NCI-H460 (cell line): ENCODE data around the gene GATA6. TPM values are rescaled to one million over a fixed set of nuclear protein-coding genes. Genes with fewer than 3 reads are reported as not detected.
"Not testable (repeated sequence)": the region's sequence is repeated elsewhere in the genome, so short reads cannot be mapped to it uniquely, and the experiment has no call there.

Experiments
- DNase-seq: peaks from one replicate; pipeline ENCODE4 v3.0.0-alpha.2; 2016; ENCODE audit warnings: low read depth; ENCODE audit errors: extremely low read depth
- total RNA-seq: library from RNA; depleted of rRNA; stranded (reverse); fragments of >200 nt; shearing (Covaris generic); gene quantifications from 2 replicates; pipeline ENCODE4 v1.2.3, GENCODE V29; 2014

Gene GATA6
- total RNA-seq, 1 experiment from 2014 or later: 1.0 TPM

DNA sequence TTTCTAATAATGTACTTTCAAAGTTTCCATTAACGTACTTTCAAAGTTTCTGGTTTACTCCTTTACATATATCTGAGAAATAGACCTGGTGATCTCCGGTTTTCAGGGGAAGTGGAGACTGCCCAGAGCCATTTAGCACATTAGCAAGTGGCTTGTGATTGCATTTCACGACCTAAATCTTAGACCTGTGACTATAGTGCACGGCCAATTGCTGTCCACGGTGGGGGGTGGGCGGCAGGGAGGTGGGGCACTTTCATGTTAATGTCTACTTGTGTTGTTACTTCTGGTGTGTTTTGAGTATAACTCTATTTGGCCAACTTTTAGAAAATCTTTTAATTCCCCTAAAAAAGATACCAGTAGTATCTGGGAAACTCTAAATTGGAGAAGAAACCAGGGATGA, 11.3 kb downstream of the GATA6 start:
- DNase-seq: no peak

DNA sequence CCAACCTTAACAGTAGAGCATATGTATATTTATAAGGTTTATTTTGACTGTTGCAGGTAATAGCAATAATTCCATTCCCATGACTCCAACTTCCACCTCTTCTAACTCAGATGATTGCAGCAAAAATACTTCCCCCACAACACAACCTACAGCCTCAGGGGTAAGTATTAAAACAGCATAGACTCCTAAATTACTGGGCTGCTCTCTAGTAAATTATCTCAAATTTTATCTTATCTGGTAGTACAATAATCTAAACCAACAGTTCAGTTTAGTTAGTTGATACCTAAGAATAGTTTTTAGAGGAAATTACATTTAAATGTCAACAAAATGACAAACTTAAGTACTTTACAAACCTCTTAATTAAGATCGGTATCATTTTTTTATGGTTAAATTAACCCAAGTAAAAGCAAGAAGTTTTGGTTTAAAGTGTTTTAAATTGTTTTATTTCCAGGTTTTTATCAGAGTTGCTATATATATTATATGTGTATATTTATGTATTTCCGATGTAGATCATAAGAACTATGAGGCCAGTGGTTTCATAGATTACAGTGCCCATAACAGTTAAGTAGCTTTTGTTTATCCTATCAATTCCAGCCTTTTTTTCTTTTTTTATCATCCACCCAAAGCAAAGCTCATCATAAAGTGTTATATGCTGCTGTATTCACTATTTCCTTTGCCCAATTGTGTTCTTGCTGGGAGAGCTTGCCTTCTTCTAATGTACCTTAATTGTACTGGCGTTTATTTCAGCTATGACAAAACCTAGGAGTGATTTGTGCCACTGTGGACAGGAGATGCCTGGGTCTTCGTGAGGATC, 13.7 kb downstream of the GATA6 start:
- no peak for DNase-seq

DNA sequence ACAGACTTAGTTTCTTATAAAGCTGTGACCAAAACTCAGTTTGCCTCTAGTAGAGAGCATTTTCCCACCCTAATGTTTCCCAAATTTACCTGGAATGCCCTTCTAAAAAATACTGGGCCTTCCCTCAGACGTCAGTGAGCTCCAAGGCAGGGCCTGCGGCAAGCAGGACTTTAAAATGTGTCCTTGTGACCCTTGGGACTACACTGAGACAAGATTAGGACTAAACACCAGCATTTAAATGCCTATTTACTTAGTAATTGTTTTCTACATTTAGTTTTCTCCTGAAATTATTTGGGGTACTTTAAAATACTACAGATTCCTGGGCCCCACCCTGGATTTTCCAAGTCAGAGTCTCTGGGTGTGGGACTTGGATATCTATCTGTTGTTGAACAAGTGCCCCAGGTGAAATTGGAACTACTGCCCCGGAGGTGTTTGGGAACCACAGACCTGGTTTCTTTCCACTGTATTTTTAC, 14.3 kb downstream of the GATA6 start:
- DNase-seq: no peak

DNA sequence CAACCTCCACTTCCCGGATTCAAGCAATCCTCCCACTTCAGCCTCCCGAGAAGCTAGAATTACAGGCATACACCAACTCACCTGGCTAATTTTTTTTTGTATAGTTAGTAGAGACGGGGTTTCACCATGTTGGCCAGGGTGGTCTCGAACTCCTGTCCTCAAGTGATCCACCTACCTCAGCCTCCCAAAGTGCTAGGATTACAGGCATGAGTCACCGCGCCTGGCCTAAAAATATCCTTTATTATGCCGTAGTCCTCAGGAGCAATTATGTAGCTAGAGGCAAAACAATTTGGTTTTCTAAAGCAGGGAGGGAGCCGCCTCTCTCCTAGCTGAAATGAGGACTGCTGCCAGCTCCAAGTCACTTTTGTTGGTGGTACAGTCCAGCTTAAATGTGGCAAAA, 15.2 kb downstream of the GATA6 start:
- DNase-seq: not testable (repeated sequence)

DNA sequence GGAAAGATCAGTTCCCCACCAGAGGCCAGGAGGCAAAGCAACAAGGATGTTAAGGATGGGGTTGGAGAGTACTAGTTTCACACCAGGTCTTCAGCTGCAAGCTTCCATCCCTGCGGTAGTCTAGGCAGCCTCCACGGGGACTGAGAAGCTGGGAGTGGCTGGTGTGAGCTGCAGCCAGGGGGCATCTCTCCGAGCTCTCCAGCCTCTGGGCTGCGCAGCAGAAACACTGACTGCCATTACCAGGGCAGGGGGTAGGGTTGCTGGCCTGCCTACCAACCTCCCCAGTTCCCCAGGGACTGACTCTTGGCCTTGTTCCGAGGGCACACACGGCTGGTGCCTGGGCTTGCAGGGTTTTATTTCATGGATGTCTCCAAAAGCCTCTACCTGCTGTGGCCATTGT, 15.9 kb downstream of the GATA6 start:
- no peak for DNase-seq

DNA sequence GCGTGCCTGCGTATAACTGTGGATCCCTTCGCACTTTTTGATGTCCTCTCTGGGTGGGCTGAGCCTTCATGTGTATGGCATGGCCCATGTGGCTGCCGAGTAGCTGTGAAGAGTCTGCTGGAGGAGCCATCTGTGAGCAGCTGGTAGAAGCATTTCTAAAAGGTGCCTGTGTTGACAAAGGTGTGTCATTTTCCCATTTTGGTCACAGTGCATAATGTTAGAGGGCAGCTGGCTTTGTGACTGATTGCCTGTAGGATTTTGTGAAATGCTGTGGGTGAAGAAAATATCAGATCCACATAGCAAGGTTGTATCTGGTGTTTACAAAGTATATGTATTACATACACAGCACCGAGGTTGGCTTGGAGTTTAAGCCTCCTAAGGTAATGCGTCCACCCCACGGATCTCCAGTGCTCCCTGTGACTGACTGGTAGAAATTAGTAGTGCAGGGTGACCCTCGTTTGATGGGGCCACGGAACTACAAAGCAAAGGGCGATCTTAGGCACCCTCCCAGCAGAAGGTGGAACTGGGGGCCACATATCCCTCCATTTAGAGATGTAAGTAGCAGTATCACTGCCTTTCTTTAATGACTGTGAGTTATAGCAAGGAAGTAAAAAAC, 16.5 kb downstream of the GATA6 start:
- no peak for DNase-seq

DNA sequence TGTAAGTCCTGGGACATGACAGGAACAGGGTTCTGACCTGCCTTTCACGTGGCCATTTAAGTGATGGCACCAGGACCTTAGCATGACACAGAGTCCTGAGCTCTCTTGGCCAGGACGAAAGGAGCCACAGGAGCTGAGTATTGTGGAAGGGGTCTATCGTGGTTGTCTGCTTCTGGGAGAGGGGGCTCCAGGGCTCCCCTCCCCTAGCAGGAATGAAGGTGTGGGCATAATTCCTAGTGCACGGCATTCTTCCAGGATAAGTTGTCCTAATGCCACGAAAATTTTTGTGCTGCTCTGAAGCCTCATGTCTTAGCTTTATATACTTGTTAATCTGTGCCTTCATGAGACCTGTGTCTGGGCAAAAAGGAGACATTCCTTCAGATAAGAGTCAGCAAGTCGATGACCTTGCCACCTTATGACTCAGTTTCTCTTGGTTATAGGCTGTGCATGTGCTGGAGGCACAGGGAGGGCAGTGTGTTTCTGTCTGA, 17.1 kb downstream of the GATA6 start:
- no peak for DNase-seq

DNA sequence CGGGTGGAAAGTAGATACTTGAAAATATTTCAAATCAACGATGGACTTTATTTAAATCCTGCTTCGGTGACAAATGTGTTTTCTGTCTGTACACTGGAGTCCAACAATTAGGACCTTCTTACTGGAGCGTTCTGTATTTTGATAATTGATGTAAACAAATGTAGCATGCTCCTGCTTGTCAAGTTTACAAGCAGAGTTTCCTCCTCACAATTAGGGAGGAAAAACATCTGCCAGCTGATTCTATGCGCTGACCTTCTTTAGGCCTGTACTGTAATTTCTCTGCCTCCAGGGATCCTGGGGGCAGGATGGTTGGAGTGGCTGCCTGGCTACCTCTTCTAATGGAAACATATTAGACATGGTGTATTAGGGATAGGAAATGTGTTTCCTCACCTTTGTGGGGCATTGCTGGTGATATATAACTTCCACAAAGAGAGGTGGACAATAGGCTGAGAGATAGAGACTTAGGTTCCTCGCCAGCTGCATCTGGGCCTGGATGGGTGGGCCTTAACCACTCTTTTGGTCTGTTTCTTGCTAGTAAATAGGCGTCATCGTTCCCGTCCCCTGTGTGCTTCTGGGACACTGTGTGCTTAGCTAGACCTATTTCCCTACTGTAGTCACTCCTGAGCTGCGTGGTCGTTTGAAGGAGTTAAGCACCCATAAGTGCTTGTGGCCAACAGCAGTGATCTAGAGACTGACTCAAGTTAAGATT, 19.3 kb downstream of the GATA6 start:
- DNase-seq: no peak

DNA sequence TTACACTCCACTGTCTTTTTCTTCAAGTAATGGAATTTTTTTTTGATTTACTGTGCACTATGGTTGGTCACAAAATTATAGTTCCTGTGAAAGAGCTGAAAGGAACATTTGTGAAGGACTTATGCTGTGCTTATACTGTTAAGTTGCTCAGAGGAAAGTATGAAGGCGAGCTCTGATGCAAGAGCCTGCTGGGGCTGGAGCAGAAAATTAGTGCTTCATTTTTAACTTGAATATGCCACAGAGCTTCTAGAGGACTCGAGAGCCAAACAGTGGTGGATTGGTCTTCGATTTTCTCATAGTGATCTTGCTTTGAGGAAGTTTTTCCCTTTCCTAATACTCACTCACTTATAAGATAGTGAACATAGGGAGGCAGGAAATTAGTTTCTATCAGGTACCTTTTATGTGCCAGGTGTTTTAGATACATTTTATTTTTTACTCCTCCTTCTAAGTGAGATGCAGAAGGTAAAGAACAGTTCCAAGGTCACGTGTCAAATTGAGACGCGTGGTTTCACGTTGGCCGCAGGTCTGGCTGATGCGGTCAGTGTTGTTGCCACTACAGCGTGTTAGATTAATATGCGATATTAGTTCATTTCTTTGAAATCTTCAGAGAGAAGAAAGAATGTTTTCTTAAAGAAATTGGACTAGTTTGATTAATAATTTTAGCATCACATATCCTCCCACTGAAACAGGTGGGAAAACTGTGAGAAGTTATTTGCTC, 20.2 kb downstream of the GATA6 start:
- no peak for DNase-seq

DNA sequence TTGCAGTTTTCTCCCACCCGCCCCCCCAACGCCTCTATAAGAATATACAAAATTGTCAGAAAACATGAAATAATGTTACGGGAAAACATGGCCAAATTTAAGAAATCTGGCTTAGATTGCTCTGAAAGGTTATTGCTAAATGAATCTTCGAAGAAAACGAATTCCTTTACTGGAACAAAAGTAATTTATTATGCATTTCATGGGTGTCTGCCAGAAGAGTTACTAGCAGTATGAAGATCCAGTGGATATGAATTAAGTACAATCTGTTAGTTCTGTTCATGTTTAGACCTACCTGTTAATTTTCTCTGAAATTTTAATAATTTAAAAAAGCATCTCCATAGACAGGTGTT, 21.9 kb downstream of the GATA6 start:
- no peak for DNase-seq

DNA sequence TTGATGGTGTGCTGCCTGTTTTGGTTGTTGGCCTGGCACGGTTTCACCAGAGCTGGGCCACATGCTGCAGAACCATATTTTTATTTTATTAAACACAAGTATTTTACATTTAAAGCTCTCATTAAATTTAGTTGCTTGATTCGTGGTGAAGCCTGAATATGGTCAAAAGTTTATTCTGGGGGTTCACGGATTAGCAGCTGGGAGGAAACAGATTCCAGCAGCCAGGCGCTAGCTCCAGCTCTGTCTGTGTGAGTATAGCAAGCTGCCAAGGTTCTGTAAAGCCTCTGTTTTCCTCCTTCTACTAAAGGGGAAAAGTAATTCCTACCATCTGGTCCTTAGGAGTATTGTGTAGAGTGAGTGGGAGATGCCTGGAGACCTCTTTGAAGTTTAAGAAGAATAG, 22.5 kb downstream of the GATA6 start:
- DNase-seq: no peak

DNA sequence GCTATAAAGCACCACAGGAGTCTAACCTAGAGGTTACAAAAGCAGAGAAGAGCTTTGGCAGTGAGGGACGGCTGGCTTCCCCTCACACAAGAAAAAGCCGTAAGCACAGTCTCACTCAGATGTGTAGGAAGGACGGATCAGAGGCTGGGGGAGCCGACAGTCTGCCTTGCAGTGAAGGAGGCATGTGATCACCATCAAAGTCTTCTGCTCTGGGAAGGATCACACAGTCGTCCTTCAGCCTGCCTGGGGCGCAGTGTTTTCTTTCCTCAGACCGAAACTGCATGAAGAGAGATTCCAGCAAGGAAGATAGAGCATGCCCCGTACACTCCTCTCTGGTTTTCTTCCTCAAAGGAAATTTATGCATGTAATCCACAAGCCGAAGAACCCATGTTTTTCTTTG, 24.1 kb downstream of the GATA6 start:
- no peak for DNase-seq

DNA sequence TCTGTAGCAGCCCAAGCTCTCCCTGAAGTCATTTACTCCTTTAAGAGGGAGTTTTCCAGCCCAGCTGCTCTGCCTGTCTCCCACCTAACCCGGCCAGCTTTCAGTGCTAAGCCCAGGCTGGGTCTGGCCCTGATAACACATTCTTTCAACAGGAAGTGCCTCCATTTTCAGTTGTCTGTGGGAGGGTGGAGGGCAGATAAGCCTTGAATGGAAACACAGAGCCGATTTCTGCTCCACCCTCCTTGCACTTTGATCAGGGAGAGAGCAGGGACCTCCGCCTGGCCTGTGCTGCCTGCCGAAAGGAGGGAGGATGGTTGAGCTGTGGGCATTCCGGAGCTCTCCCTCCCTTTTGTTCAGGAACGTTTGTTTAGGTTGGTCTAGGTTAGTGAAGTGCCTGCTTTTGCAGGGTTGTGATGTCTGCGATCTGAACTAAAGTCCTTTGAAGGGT, 24.8 kb downstream of the GATA6 start:
- no peak for DNase-seq

DNA sequence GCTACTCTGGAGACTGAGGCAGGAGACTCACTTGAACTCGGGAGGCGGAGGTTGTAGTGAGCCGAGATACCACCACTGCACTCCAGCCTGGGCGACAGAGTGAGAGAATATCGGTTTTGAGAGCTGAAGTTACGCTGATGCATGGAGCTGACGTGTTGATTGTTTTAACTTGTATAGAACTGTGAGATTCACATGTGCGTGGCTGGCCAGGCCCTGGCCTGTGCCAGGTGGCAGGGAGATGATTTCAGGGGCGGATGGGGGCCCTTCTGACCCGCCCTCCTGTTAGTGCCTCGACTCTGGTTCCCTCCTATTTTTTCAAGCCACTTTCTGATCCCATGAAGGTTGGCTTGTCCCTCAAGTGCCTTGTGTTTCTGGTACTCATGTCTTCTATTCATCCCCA, 25.7 kb downstream of the GATA6 start:
- no peak for DNase-seq

DNA sequence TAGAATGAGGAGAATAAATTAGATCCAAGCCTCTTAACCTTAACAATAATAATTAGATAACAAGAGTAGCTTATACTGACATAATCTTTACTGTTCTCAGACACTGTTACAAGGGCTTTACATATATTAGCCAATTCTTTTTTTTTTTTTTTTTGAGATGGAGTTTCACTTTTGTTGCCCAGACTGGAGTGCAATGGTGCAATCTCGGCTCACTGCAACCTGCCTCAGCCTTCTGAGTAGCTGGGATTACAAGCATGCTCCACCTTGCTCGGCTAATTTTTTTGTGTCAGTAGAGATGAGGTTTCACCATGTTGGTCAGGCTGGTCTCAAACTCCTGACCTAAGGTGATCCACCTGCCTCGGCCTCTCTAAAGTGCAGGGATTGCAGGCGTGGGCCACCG, 27.6 kb downstream of the GATA6 start:
- DNase-seq: not testable (repeated sequence)

DNA sequence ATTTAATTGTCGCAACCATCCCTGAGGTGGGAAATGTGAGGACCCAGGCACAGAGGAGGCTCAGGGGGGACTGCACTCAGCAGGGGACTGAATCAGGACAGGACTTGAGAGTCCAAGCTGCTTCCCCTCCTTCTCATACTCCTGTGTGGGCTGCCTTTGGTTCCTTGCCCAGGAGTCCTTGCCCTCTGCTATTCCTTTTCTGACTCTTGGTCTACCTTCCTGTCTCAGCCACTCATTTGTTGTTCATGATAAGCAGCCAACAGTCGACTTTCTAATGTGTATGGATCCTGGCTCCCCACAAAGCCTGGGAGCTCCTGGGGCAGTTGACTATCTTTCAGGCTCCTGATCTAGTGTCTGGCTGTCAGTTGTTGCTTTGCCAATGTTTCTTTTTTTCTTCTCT, 28.3 kb downstream of the GATA6 start:
- no peak for DNase-seq

DNA sequence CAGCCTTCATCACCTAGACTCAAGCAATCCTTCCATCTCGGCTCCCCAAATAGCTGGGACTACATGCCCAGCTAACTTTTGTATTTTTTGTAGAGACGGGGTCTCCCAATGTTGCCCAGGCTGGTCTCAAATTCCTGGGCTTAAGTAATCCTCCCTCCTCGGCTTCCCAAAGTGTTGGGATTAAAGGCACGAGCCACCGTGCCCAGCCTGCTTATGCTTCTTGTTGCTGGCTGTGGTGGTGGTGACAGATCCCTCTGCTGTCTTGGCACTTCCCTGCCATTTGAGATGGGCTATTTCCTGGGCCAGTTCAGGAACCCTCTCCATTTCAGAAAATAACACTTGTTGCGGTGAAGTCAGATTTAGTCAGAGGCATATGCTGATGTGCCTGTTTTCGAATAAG, 28.8 kb downstream of the GATA6 start:
- DNase-seq: no peak

DNA sequence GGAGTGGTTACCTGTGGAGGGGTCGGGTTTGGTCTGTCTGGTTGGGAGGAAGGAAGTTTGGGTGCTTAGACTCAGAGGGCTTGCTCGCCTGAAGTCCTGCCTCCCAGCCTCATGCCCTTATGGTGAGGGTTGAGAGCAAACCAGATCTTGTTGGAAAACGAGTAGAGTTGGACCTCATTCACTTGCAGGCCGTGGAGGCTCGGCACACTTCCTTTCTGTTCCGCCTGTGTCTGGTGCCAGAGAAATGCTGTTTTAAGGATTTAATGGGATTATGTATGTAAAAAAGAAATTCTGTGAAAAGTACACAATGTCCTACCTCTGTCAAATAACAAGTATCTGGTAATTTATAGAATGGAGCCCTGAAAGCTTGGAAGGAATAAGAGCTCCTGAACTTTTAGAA, 29.6 kb downstream of the GATA6 start:
- no peak for DNase-seq

DNA sequence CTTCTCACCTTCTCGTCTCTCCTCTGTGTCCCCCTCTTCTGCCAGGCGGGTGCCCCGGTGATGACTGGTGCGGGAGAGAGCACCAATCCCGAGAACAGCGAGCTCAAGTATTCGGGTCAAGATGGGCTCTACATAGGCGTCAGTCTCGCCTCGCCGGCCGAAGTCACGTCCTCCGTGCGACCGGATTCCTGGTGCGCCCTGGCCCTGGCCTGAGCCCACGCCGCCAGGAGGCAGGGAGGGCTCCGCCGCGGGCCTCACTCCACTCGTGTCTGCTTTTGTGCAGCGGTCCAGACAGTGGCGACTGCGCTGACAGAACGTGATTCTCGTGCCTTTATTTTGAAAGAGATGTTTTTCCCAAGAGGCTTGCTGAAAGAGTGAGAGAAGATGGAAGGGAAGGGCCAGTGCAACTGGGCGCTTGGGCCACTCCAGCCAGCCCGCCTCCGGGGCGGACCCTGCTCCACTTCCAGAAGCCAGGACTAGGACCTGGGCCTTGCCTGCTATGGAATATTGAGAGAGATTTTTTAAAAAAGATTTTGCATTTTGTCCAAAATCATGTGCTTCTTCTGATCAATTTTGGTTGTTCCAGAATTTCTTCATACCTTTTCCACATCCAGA, 31.3 kb downstream of the GATA6 start:
- DNase-seq: no peak

DNA sequence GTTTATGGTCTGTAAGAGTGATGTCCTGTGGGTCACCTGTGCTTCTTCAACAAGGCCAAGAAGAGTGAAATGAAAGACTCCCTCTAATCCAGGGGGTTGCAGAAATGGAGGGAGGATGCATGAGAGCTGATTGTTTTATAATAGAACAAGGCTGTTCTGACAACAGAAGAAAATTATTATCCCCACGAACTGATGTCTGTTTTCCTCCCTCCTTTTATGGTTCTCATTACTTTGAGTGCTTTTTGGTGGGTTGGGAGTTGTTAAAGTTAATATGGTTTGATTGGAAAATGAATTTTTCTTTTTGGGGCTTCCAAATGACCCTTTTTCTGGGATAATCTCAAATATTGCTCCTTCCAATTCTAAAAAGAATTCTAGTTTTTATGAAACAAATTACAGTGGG, 33.6 kb downstream of the GATA6 start:
- no peak for DNase-seq
